GM12873 (cell line): ENCODE measurements around the gene TEX30.

ENCODE experiments used
- CTCF ChIP-seq: IDR thresholded peaks from 2 replicates; pipeline ENCODE4 v1.5.1; 2012; ENCODE audit warnings: low read depth, mild to moderate bottlenecking, moderate library complexity, low read length, control low read depth; ENCODE audit not compliant: insufficient read depth; ENCODE audit errors: missing control alignments

Gene TEX30

GRCh38 chr13:102793611-102794355 is 20.2 kb upstream of the TEX30 start:
- TF ChIP-seq CTCF, result no peak

GRCh38 chr13:102792396-102792795 is 18.8 kb upstream of the TEX30 start:
- TF ChIP-seq CTCF, result no peak

GRCh38 chr13:102788683-102789082 is 15.1 kb upstream of the TEX30 start:
- no peak for TF ChIP-seq CTCF

GRCh38 chr13:102784483-102784882 is 10.9 kb upstream of the TEX30 start:
- TF ChIP-seq CTCF, result no peak

- no peak for TF ChIP-seq CTCF
Observed at GRCh38 chr13:102781591-102781990, 8.0 kb upstream of the TEX30 start.

- no peak for TF ChIP-seq CTCF
Observed at GRCh38 chr13:102779436-102780159, 6.0 kb upstream of the TEX30 start.

- TF ChIP-seq CTCF, result no peak
Observed at GRCh38 chr13:102777736-102778135, 4.2 kb upstream of the TEX30 start.
